ENCODE results near the gene EVX2.

DNA sequence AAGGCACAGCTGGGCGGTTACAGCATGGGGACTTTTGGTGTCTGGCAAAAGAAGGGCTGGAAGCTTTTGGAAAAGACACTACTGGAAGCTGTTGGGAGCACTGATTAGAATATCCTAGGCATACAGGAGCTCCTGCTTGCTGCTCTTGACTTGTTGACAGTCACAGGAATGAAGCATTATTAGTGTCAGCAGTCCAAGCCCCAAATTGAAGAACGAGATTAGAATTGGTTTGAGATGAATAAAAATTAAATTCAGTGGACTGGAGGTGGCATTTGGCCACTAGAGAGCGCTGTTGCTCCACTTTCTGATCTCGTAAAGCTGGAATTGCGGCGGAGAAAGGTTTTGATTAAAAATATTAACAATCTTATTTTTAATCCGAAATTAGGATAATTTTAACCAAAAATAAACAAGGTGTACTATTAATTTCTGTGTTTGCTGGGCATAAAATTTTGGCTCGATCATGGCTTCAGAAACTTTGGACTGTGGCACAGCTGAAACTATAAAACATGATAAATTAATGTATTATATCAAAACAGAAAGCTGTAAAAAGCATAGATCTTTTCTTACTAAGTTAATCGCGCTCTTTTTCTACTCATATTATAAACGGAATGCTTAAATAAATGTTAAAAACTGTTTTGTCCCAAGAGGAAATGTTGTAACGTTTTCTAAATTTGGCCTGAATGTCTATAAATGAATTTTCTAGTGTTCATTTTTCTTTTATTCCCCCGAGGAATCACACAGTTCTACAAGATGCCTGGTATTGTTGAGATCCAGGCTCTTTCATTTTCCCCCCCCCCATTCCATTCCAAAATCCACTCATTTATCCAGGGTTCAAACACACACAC is 43.4 kb upstream of the EVX2 start:
- TF ChIP-seq FOXK2 (conservative IDR thresholded peaks at IDR 0.05 in 1 of 2, IDR thresholded peaks at IDR 0.05 in 1 of 2; ENCODE audit: low read depth in 2 of 2) (no peak), BRCA1 (IDR thresholded peaks at IDR 0.05) (no peak), BRCA1 (CRISPR knock-in tag; IDR thresholded peaks at IDR 0.05) (no peak), ZBTB34 (CRISPR knock-in tag; IDR thresholded peaks at IDR 0.05) (no peak), MLX (CRISPR knock-in tag; conservative IDR thresholded peaks at IDR 0.05) (no peak), CTCF (IDR thresholded peaks at IDR 0.05 in 2 of 3, conservative IDR thresholded peaks at IDR 0.05 in 1 of 3; ENCODE audit: insufficient read depth in 2 of 3, low read depth in 1 of 3, low read length in 3 of 3) (peak; percentile 77 to 95 (median 83)), HDAC6 (IDR thresholded peaks at IDR 0.05; ENCODE audit: low read depth, low read length) (no peak), POLR2A (conservative IDR thresholded peaks at IDR 0.05) (no peak)
- TF ChIP-seq, protein P1, sequence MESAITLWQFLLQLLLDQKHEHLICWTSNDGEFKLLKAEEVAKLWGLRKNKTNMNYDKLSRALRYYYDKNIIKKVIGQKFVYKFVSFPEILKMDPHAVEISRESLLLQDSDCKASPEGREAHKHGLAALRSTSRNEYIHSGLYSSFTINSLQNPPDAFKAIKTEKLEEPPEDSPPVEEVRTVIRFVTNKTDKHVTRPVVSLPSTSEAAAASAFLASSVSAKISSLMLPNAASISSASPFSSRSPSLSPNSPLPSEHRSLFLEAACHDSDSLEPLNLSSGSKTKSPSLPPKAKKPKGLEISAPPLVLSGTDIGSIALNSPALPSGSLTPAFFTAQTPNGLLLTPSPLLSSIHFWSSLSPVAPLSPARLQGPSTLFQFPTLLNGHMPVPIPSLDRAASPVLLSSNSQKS (CRISPR knock-in tag; IDR thresholded peaks at IDR 0.05) = no peak
